GDM1 (cell line): ENCODE results near the gene GABRQ.

Experiments
- DNase-seq: peaks from one replicate; lab custom pipeline; 2025; lab: John Stamatoyannopoulos, UW

GABRQ gene

GRCh38 chrX:152637649-152638442 lies at the start of gene GABRQ:
TSS of gene GABRQ (plus strand) at chrX:152637895. CDS start at chrX:152638203, 308 bp downstream.
- no peak for DNase-seq

DNA sequence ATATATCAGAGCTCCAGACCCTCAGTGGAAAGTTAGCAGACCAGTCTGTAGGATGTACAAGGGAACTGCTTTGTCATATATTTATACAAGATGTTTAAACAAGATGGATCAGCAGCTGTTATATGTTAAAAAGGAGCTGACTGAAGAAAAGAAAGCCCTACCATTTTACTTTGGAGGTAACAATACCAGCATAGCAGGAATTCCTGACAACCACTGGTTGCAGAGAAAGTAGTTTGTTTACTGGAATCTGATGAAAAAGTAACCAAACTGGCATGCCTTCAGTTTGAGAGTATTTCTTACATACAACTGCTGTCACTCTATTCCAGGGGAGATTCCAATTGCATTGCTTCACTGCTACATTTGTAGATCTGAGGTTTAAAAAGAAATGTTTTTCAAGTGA lies 49.5 kb upstream of the GABRQ start:
- DNase-seq: no peak

GRCh38 chrX:152600853-152601633 lies 36.7 kb upstream of the GABRQ start:
- DNase-seq: no peak

DNA sequence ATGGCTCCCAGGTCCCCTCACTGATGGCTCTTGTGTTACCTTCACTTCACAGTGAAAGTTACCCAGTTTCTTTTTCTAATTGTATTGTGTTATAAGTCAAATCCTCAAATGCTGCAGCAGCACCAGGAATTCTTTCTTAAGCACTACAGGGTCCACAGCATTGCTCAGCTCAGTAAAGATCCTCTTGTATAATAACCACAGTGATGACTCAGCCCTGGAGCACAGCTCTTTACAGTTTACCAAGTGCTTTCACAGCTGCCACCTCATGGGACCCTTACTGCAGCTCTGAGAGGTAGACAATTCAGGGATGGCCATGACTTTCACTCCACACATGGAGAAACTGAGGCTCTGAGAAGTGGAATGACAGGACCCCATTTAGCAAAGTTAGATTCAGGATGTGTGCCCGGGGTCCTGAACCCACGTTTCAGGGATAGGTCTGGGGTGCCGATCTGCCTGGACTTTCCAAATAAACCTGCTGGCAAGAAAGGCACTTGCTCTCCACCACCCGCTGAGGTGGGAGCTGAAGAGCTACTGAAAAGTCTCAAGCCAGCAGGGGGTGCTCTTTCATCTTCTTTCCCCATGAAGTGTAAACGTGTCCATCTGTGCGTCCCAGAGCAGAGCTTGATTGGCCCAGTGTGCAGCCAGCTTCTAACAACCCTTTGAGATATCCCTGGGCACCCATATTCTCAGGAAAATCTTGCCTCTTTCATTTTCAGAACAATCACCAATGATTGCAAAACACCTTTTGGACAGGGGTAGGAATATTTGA lies 35.7 kb upstream of the GABRQ start:
- no peak for DNase-seq

DNA sequence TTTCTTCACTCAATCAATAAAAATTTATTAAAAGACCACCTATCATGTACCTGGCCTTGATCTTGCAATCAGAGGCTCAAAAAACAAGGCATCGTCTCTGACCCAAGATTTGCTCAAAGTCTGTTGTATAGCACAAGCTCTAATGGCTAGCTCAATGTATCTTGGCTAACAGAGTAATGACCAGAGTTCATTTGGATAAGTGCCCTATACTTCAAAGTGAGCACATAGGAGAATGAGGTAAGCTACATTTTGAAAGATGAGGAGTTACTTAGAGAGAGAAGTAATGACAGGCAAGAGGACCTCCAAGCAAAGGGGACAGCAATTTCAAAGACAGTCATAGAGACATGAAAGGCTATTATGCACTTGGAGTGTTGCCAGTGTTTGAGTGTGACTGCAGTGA lies 22.9 kb upstream of the GABRQ start:
- no peak for DNase-seq

GRCh38 chrX:152619897-152620296 lies 17.8 kb upstream of the GABRQ start:
- DNase-seq: no peak

GRCh38 chrX:152632445-152633097 lies 5.1 kb upstream of the GABRQ start:
- DNase-seq: no peak

DNA sequence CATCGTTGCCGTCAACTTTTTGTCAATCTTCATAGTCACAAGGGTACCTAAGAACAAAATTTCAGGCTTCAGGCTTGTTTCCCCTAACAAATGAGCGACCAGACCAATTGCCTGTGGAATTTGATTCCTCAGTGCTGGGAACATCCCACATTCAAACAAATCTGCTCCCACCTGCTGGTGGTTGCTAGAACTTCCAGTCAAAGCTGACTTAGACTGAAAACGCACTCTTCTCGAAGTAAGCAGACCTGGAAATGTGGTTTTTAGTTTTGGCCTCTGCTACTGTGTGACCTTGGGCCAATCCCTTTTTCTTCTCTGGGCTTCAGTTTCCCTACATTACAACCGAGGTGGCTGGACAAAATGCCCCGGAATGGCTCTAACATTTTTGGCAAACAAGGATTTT lies 1.8 kb upstream of the GABRQ start:
- DNase-seq: no peak

DNA sequence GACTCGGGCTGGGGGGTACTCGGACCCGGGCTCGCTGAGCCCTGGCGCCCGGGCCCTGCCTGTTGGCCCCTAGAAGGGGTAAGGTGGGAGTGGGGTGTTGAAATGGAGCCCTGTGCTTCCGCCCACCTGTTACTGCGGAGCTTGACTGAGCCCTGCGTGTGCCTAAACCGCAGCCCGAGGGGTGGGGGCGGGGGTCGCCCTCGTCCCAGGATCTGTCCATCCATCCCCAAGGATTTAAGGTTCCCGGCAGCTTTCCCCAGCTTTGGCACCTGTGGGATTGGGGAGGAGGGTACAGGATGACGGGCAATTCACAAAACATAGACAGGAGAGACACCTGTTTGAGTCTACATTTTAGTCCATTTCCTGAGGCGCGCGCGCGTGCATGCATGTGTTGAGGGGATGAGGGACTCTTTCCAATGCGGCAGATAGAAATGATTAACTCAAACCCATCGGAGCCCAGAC lies 779 bp downstream of the GABRQ start:
- DNase-seq: no peak

- no peak for DNase-seq
These were observed 1.7 kb downstream of the GABRQ start for GRCh38 chrX:152639426-152639825.

- no peak for DNase-seq
These were observed 2.5 kb downstream of the GABRQ start for GRCh38 chrX:152640034-152640818.

GRCh38 chrX:152641256-152641875 lies 3.7 kb downstream of the GABRQ start:
- DNase-seq: no peak

GRCh38 chrX:152641996-152642395 lies 4.3 kb downstream of the GABRQ start:
- DNase-seq: no peak

GRCh38 chrX:152642931-152643564 lies 5.4 kb downstream of the GABRQ start:
- no peak for DNase-seq

GRCh38 chrX:152646961-152647360 lies 9.3 kb downstream of the GABRQ start:
- DNase-seq: no peak

GRCh38 chrX:152647978-152648377 lies 10.3 kb downstream of the GABRQ start:
- DNase-seq: no peak

GRCh38 chrX:152652060-152652459 lies 14.4 kb downstream of the GABRQ start:
- DNase-seq: no peak

DNA sequence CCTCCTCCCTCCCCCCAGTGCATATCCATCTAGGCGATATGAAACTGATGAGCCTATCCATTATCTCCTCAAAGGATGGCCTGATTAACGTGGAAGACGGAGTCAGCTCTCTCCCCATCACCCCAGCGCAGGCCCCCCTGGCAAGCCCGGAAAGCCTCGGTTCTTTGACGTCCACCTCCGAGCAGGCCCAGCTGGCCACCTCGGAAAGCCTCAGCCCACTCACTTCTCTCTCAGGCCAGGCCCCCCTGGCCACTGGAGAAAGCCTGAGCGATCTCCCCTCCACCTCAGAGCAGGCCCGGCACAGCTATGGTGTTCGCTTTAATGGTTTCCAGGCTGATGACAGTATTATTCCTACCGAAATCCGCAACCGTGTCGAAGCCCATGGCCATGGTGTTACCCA lies 14.8 kb downstream of the GABRQ start:
- DNase-seq: no peak

DNA sequence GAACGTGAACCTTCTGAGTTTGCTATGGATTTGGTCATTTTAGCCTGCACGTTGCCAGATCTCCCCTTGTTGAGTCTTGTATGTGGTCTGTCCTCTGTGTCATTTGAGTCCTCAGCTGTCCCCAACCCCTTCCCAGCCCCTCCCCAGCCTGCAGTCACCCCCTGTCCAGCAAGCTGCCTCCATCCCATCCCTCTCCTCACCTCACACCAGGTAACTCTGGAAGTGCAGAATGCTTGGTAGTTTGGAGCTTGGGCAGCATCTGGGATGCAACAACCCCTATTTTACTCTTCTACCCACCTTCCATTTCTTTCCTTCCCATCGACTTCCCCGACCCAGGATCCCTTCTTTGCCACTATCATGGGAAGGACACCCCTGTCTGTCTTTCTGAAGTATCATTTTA lies 18.4 kb downstream of the GABRQ start:
- no peak for DNase-seq

DNA sequence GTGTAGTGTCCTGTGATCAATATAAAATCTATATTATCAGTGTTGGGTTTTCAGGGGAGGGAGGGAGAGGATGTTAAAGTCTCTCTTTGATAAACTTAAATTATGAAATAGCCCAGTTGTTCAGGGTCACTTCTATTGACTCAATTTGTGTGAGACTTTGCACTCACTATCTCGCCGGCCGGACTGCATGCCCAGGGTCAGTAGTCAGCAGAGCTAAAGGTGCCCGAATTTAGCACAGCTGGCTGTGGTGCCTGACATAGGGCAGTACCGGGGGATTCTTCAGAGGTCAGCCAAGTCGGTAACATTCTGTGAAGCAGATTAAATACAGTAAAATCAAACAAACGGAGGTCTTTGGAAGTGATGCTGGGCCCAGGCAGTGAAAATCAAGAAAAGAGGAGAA lies 19.2 kb downstream of the GABRQ start:
- DNase-seq: no peak
